SH-SY5Y (cell line): ENCODE measurements around the gene CERS4.

Source experiments
- GATA2 ChIP-seq: IDR thresholded peaks from 2 replicates; pipeline ENCODE4 v1.6.1; 2011; ENCODE audit warnings: mild to moderate bottlenecking, low read depth, low read length
- GATA3 ChIP-seq: IDR thresholded peaks from 2 replicates; pipeline ENCODE4 v1.6.1; 2011; ENCODE audit warnings: low read depth, mild to moderate bottlenecking, low read length, moderate library complexity

- TF ChIP-seq GATA3: no peak
- TF ChIP-seq GATA2: no peak
Observed at GRCh38 chr19:8215783-8216182, 6.6 kb downstream of the CERS4 start.
